Upper lobe of left lung (tissue), 4 donors: ENCODE data around the gene ST6GALNAC2.

Experiments used
- CTCF ChIP-seq, 6 experiments: fragments of 450-650 bp in 4 of 6; fragments of 200-600 bp in 2 of 6; sonication (generic) in 2 of 6; IDR thresholded peaks; one replicate each; pipeline ENCODE4 v1.5.1; 2016 to 2019; ENCODE audit warnings: antibody characterized with exemption in 6 of 6
- EP300 ChIP-seq, 4 donors: sonication (generic); formaldehyde crosslinking; IDR thresholded peaks; one replicate each; pipeline ENCODE4 v1.5.1; 2017; ENCODE audit warnings: antibody characterized with exemption in 4 of 4, control low read depth in 2 of 4
- POLR2A ChIP-seq, 4 donors: fragments of 450-650 bp; IDR thresholded peaks; one replicate each; pipeline ENCODE4 v1.5.1; 2016 to 2017; ENCODE audit warnings: antibody characterized with exemption in 4 of 4, mild to moderate bottlenecking in 2 of 4
- POLR2AphosphoS5 ChIP-seq, 2 donors: sonication (generic); formaldehyde crosslinking; IDR thresholded peaks; one replicate each; pipeline ENCODE4 v1.5.1; 2017; ENCODE audit warnings: antibody characterized with exemption in 2 of 2

- TF ChIP-seq POLR2A (IDR thresholded peaks at IDR 0.05) (no peak), POLR2AphosphoS5 (IDR thresholded peaks at IDR 0.05) (no peak), CTCF (IDR thresholded peaks at IDR 0.05) (no peak), EP300 (IDR thresholded peaks at IDR 0.05) (no peak)
These were observed 43.8 kb downstream of the ST6GALNAC2 start for GRCh38 chr17:76541739-76542454.
